Skeletal muscle cell (primary cell): Measurements from ENCODE around the gene PRKCA.
"Not testable (repeated sequence)": the region's sequence is repeated elsewhere in the genome, so short reads cannot be mapped to it uniquely, and the experiment has no call there.

Experiments used
- DNase-seq: peaks from one replicate; pipeline ENCODE4 v3.0.0-alpha.2; 2010; ENCODE audit warnings: low read depth
- H3K4me3 ChIP-seq: 2 replicates; pipeline ENCODE4 v1.5.1; 2011; ENCODE audit warnings: low read depth, mild to moderate bottlenecking, control low read depth, low read length, moderate library complexity

PRKCA gene

GRCh38 chr17:66702106-66702936, 399.9 kb downstream of the PRKCA start:
- no peak for DNase-seq

GRCh38 chr17:66704858-66705520, 402.6 kb downstream of the PRKCA start:
- no peak overlapping the region for H3K4me3 ChIP-seq
- DNase-seq, result no peak

More at GRCh38 chr17:66702106-66702936, 399.9 kb downstream of the PRKCA start:
- H3K4me3 ChIP-seq, result no peak overlapping the region

GRCh38 chr17:66706851-66707450, 404.5 kb downstream of the PRKCA start:
- H3K4me3 ChIP-seq, result no peak overlapping the region
- no peak for DNase-seq

- H3K4me3 ChIP-seq, result no peak overlapping the region
- DNase-seq, result no peak
Observed at GRCh38 chr17:66711401-66711800, 409.0 kb downstream of the PRKCA start.

GRCh38 chr17:66711881-66712321, 409.5 kb downstream of the PRKCA start:
- no peak overlapping the region for H3K4me3 ChIP-seq
- no peak for DNase-seq

- no peak overlapping the region for H3K4me3 ChIP-seq
- DNase-seq, result no peak
Observed at GRCh38 chr17:66712453-66712852, 410.0 kb downstream of the PRKCA start.

GRCh38 chr17:66713021-66713532, 410.7 kb downstream of the PRKCA start:
- not testable (repeated sequence) for H3K4me3 ChIP-seq, DNase-seq

GRCh38 chr17:66713533-66714042, 411.2 kb downstream of the PRKCA start:
- no peak overlapping the region for H3K4me3 ChIP-seq
- DNase-seq, result no peak

- no peak overlapping the region for H3K4me3 ChIP-seq
- no peak for DNase-seq
Observed at GRCh38 chr17:66714046-66715023, 411.9 kb downstream of the PRKCA start.

- no peak overlapping the region for H3K4me3 ChIP-seq
- no peak for DNase-seq
Observed at GRCh38 chr17:66715076-66715675, 412.8 kb downstream of the PRKCA start.

GRCh38 chr17:66715745-66716156, 413.3 kb downstream of the PRKCA start:
- no peak for DNase-seq
- H3K4me3 ChIP-seq, result no peak overlapping the region

GRCh38 chr17:66716236-66717026, 414.0 kb downstream of the PRKCA start:
- DNase-seq, result no peak
- H3K4me3 ChIP-seq, result no peak overlapping the region

- H3K4me3 ChIP-seq, result no peak overlapping the region
- peak; percentile 30 for DNase-seq
Observed at GRCh38 chr17:66717641-66718058, 415.2 kb downstream of the PRKCA start.

- no peak overlapping the region for H3K4me3 ChIP-seq
- DNase-seq, result no peak
Observed at GRCh38 chr17:66720027-66720426, 417.6 kb downstream of the PRKCA start.

GRCh38 chr17:66720567-66720966, 418.2 kb downstream of the PRKCA start:
- no peak for DNase-seq
- H3K4me3 ChIP-seq, result no peak overlapping the region

GRCh38 chr17:66722341-66722740, 419.9 kb downstream of the PRKCA start:
- no peak for DNase-seq
- no peak overlapping the region for H3K4me3 ChIP-seq

GRCh38 chr17:66724581-66725341, 422.3 kb downstream of the PRKCA start:
- DNase-seq, result peak; percentile 47
- H3K4me3 ChIP-seq, result no peak overlapping the region
